SK-N-SH (cell line): ENCODE measurements around the gene HDAC4.

Source experiments
- CTCF ChIP-seq: fragments of 200-600 bp; sonication (generic); IDR thresholded peaks from 2 replicates; pipeline ENCODE4 v1.6.1; 2017; ENCODE audit warnings: antibody characterized with exemption, mild to moderate bottlenecking, moderate library complexity
- YY1 ChIP-seq: IDR thresholded peaks from 2 replicates; pipeline ENCODE4 v1.4.0; 2012; ENCODE audit warnings: low read depth, mild to moderate bottlenecking

- no peak for TF ChIP-seq YY1
- TF ChIP-seq CTCF = no peak
These were observed 397.1 kb downstream of the HDAC4 start for GRCh38 chr2:239003624-239004273.
